HG03575 (cell line): ENCODE data around the gene SPINK4.

Experiments
- ATAC-seq: cut with Tn5 transposase; IDR thresholded peaks from one replicate; pipeline ENCODE4 v1.9.1; 2021; ENCODE audit not compliant: unreplicated experiment, insufficient number of reproducible peaks, low FRiP score; ENCODE audit errors: extremely low read depth

Gene SPINK4

DNA sequence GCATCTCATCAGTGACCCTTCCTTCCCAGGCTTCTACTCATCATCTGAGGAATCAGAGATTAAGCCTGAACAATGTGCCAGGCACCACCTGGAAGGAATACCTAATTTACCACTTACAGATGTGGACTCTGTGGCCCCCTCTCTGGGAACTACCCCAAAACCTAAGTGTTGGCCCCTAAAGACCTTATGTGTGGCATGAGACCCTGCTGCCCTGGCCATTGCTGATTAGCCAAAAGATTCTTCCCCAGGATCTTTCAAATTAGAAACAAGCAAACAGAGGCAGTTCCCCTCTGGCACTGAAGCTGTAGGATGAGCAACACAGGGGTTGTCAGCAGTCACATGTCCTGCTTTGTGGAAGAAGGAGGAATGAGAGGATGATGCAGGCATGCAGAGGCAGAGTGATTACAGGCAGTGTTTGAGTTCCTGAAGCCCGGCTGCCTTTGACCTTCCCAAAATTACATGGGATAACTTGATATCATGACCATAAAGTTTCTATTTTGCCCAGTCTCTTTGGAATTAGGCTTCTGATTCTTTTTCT is 10.6 kb downstream of the SPINK4 start:
- ATAC-seq: no peak

DNA sequence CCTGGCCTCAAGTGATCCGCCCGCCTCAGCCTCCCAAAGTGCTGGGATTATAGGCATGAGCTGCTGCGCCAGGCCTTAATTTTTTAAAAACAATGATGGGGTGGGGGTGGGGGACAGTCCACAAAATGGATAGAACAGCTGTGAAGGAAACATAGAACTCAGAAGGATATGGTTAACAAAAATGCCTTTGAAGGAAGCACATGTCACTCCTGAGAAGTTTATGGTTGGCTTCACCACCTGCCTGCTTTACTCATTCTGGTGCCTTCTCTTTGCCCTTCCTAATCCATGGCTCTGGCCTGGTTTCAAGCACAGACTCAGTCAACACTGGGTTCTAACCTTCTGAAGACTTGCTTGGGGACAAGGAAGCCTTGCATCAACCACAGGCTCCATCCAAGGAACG is 14.2 kb downstream of the SPINK4 start:
- no peak for ATAC-seq

GRCh38 chr9:33255014-33255413 is 15.0 kb downstream of the SPINK4 start:
- ATAC-seq: no peak

GRCh38 chr9:33255471-33255870 is 15.5 kb downstream of the SPINK4 start:
- ATAC-seq: no peak

- no peak for ATAC-seq
Observed at GRCh38 chr9:33256236-33256635, 16.3 kb downstream of the SPINK4 start.

DNA sequence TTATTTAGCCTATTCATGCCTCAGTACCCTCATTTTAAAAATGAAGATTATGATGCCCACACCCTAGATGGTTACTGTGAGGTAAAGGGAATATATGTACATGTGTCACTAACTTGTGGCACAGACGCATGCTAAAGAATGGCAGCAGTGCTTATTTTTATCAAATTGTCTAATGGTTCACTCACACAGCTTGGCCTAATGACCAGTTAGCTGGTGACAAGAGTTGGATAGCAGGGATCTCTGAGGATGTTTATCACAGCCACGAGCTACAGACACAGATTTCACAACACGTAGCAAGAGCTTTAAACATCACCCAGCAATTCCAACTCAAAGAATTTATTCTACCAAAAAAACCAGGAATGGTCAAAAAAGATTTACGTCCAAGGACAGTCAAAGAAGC is 17.3 kb downstream of the SPINK4 start:
- ATAC-seq: no peak

DNA sequence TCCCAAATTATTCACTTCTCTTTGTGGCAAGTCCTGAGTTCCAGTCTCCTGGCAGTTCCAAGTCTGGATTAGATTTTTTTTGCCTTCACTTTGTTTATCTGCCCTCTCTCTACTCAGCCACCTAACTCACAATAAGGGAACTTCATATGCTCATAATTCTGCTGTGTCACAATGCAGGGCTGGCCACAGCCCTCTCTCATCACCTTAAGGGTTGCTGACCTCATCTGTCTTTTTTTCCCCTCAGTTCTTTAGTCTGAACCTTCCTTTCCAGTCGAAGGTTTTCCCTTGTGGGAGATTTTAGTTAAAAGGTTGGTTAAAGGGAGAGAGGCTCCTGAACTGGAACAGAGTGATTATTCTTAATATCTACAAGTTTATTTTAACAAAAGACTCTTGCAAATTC is 20.4 kb downstream of the SPINK4 start:
- no peak for ATAC-seq

- no peak for ATAC-seq
Observed at GRCh38 chr9:33263131-33264002, 23.4 kb downstream of the SPINK4 start.

DNA sequence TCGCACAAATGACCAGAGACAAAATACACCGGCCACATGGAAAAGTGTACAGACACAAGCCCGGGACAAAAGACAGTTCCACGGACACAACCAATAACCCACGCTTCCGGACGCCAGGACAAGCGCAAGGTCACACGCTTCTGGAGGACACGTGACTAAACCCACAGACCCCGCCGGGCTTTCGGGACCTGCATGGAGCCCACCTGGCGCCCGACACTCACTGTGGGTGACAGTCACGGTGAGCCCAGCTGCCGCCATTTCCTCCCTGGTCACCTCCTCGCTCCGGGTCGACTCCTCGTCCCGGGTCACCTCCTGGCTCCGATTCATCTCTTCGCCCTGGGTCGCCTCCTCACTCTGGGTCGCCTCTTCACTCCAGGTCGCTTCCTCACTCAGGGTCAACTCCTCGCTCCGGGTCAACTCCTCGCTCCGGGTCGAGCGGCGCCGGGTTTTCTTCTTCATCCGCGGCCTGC is 24.1 kb downstream of the SPINK4 start:
- ATAC-seq: no peak

DNA sequence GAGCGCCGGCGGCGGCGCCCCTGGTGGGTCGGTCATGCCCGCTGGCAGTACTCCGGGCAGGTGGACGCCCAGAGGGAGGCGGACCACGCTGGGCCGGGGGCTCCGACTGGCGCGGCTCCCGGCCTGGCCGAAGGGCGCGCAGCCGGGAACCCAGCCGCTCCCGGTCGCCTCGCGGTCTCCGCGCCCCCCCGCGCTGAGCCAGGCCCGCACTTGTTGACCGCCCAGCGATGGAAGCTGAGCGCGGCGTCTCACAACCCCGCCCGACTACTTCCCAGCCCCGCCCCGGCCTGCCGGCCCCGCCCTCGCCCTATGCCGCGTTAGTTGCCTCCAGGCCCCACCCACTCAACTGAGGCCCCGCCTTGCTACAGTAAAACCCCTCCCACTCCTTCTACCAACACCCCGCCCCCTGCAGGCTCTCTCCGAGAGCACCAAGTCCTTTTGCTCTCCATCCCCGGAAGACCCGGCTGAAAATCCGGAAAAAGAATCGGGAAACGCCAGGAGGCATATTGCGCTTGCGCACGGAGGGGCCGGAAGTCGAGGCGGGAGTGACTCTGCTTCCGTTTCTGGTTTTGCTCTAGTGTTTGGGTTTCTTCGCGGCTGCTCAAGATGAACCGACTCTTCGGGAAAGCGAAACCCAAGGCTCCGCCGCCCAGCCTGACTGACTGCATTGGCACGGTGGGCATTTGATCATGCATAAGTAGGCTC is 24.7 kb downstream of the SPINK4 start, which contains the start of the genes BAG1 and CHMP5:
Gene BAG1, minus strand, starts transcription at position 236 of the 705 bp plus-strand sequence.
Gene CHMP5, plus strand, starts transcription at position 577 of the 705 bp plus-strand sequence. Its CDS starts 30 bp downstream, at position 607.
- ATAC-seq: peak; percentile 67

- no peak for ATAC-seq
Observed at GRCh38 chr9:33265211-33265865, 25.4 kb downstream of the SPINK4 start.

DNA sequence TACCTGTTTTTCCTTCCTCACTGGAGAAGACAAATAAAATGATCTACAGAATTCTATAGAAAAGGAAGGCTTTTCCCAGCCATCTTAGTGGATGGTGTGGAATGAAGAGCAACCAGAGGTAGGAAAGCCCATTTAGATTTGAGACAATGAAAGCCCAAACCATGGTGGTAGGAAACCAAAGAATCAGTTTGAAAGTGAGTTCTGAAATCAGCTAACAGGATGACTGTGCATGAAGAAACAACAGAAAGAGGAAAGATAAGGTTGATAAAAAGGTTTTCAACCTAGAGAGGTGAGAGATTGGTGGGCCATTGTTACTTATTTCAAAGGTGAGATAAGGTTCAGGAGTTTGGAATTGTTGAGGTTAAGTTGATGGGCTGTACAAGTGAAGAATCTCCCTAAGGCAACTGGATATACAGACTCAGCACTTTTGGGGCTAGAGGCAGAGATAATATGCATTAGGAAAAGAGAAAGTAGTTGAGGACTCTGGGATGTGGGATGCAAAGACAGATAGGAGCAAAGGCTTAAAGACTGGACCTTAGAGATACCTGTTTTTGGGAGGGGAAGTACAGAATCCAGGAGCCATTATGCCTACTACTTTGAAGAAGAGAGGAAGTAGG is 27.3 kb downstream of the SPINK4 start:
- no peak for ATAC-seq

GRCh38 chr9:33270146-33270545 is 30.2 kb downstream of the SPINK4 start:
- no peak for ATAC-seq

DNA sequence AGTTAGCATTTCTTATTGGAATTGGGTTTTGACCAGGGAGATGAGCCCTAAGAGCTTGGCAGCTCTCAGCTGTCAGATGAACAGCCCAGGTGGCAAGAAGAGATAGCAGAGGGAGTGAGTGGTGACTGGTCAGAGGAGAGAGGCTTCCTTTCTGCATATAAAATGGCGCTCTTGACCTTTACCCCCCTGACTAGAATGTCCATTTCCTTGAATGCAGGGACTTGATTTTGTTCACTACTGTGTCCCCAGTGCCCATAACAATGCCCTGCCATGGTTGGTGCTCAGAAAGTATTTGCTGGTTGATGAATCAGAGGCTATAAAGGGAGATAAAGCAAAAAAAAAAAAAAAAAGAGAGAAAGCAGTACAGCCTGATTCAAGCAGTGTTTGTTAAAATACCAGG is 32.1 kb downstream of the SPINK4 start:
- ATAC-seq: no peak

GRCh38 chr9:33273266-33273971 is 33.5 kb downstream of the SPINK4 start:
- ATAC-seq: no peak

GRCh38 chr9:33273972-33274328 is 34.0 kb downstream of the SPINK4 start:
- ATAC-seq: no peak

DNA sequence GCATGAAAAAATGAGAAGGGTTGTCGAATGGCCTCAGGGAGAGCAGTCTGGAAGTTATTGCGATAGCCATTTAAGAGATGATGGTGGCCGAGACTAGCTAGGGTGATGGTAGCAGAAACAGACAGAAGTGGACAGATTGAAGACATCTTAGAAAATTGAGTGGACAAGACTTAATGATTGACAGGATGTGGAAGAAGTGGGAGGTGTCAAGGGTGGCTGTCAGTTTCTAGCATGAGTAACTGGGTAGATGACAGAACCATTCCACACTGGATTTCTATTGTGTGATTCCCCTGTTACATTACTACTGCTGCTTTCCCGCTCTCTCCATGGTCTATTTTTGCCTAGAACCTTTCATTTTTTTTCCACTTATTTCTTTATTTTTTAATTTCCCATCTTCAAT is 37.5 kb downstream of the SPINK4 start:
- ATAC-seq: no peak

DNA sequence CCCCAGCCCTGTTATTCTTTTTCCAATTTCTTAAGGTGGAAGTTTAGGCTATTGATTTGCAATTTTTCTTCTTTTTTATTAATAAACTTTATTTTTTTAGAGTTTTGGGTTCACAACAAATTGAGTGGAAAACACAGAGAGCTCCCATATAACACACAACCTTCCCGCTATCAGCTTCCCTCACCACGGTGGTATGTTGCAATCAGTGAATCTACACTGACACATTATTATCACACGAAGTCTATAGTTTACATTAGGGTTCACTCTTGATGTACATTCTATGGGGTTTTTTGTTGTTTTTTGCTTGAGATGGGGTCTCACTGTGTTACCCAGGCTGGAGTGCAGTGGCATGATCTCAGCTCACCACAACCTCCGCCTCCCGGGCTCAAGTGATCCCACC is 45.5 kb downstream of the SPINK4 start:
- no peak for ATAC-seq
